HEK293 (cell line): ENCODE data around the gene DHX16.

ENCODE experiments used
- BCL11B ChIP-seq: fragments of 450-650 bp; formaldehyde crosslinking; IDR thresholded peaks from 2 replicates; pipeline ENCODE4 v1.5.1; 2016; ENCODE audit warnings: low read depth, missing biosample characterization, missing genetic modification characterization
- GLI4 ChIP-seq: fragments of 450-650 bp; formaldehyde crosslinking; IDR thresholded peaks from 2 replicates; pipeline ENCODE4 v1.5.1; 2016; ENCODE audit warnings: missing biosample characterization, missing genetic modification characterization
- KLF10 ChIP-seq: fragments of 450-650 bp; IDR thresholded peaks from 2 replicates; pipeline ENCODE4 v1.5.1; 2018; ENCODE audit warnings: missing biosample characterization, mild to moderate bottlenecking, missing genetic modification characterization
- KLF8 ChIP-seq: fragments of 450-650 bp; formaldehyde crosslinking; IDR thresholded peaks from 2 replicates; pipeline ENCODE4 v1.5.1; 2016; ENCODE audit warnings: missing biosample characterization, missing genetic modification characterization
- MZF1 ChIP-seq: fragments of 450-650 bp; formaldehyde crosslinking; IDR thresholded peaks from 2 replicates; pipeline ENCODE4 v1.5.1; 2017; ENCODE audit warnings: missing biosample characterization, missing genetic modification characterization, borderline replicate concordance
- REPIN1 ChIP-seq: fragments of 450-650 bp; formaldehyde crosslinking; IDR thresholded peaks from 2 replicates; pipeline ENCODE4 v1.5.1; 2017; ENCODE audit warnings: missing biosample characterization, missing genetic modification characterization, low read depth
- SCRT2 ChIP-seq: fragments of 450-650 bp; formaldehyde crosslinking; IDR thresholded peaks from 2 replicates; pipeline ENCODE4 v1.5.1; 2016; ENCODE audit warnings: missing biosample characterization, missing genetic modification characterization
- SP7 ChIP-seq: fragments of 450-650 bp; formaldehyde crosslinking; IDR thresholded peaks from 2 replicates; pipeline ENCODE4 v1.5.1; 2016; ENCODE audit warnings: missing biosample characterization, missing genetic modification characterization
- YY1 ChIP-seq: fragments of 450-650 bp; formaldehyde crosslinking; IDR thresholded peaks from 2 replicates; pipeline ENCODE4 v1.5.1; 2018; ENCODE audit warnings: missing biosample characterization, missing genetic modification characterization
- ZFP69B ChIP-seq: fragments of 450-650 bp; formaldehyde crosslinking; IDR thresholded peaks from 2 replicates; pipeline ENCODE4 v1.5.1; 2016; ENCODE audit warnings: missing biosample characterization, missing genetic modification characterization
- ZIC2 ChIP-seq: fragments of 450-650 bp; formaldehyde crosslinking; IDR thresholded peaks from 2 replicates; pipeline ENCODE4 v1.5.1; 2016; ENCODE audit warnings: missing biosample characterization, missing genetic modification characterization
- ZNF146 ChIP-seq: fragments of 450-650 bp; formaldehyde crosslinking; IDR thresholded peaks from 2 replicates; pipeline ENCODE4 v1.5.1; 2016; ENCODE audit warnings: missing biosample characterization, missing genetic modification characterization
- ZNF169 ChIP-seq: fragments of 450-650 bp; formaldehyde crosslinking; IDR thresholded peaks from 2 replicates; pipeline ENCODE4 v1.5.1; 2016; ENCODE audit warnings: missing biosample characterization, missing genetic modification characterization
- ZNF184 ChIP-seq: fragments of 450-650 bp; IDR thresholded peaks from 2 replicates; pipeline ENCODE4 v1.5.1; 2018; ENCODE audit warnings: missing biosample characterization, mild to moderate bottlenecking, missing genetic modification characterization
- ZNF221 ChIP-seq: fragments of 450-650 bp; formaldehyde crosslinking; IDR thresholded peaks from 2 replicates; pipeline ENCODE4 v1.5.1; 2017; ENCODE audit warnings: missing biosample characterization, missing genetic modification characterization, borderline replicate concordance
- ZNF266 ChIP-seq: fragments of 450-650 bp; formaldehyde crosslinking; IDR thresholded peaks from 2 replicates; pipeline ENCODE4 v1.5.1; 2016; ENCODE audit warnings: missing biosample characterization, missing genetic modification characterization, low read depth
- ZNF335 ChIP-seq: fragments of 450-650 bp; formaldehyde crosslinking; conservative IDR thresholded peaks from 2 replicates; pipeline ENCODE4 v1.5.1; 2016; ENCODE audit warnings: missing biosample characterization, missing genetic modification characterization
- ZNF423 ChIP-seq: fragments of 450-650 bp; formaldehyde crosslinking; IDR thresholded peaks from 2 replicates; pipeline ENCODE4 v1.5.1; 2016; ENCODE audit warnings: missing biosample characterization, missing genetic modification characterization
- ZNF426 ChIP-seq: fragments of 450-650 bp; formaldehyde crosslinking; IDR thresholded peaks from 2 replicates; pipeline ENCODE4 v1.5.1; 2017; ENCODE audit warnings: missing biosample characterization, missing genetic modification characterization, mild to moderate bottlenecking, inconsistent platforms, moderate library complexity
- ZNF529 ChIP-seq: fragments of 450-650 bp; formaldehyde crosslinking; IDR thresholded peaks from 2 replicates; pipeline ENCODE4 v1.5.1; 2017; ENCODE audit warnings: missing genetic modification characterization, missing biosample characterization; ENCODE audit not compliant: insufficient replicate concordance
- ZNF571 ChIP-seq: fragments of 450-650 bp; formaldehyde crosslinking; IDR thresholded peaks from 2 replicates; pipeline ENCODE4 v1.5.0; 2017; ENCODE audit warnings: missing biosample characterization, missing genetic modification characterization
- ZNF600 ChIP-seq: fragments of 450-650 bp; formaldehyde crosslinking; IDR thresholded peaks from 2 replicates; pipeline ENCODE4 v1.5.1; 2016; ENCODE audit warnings: missing biosample characterization, missing genetic modification characterization
- ZNF626 ChIP-seq: fragments of 450-650 bp; sonication (Bioruptor Pico); formaldehyde crosslinking; IDR thresholded peaks from 2 replicates; pipeline ENCODE4 v1.5.1; 2018; ENCODE audit warnings: missing biosample characterization, missing genetic modification characterization, inconsistent platforms
- ZNF830 ChIP-seq: fragments of 450-650 bp; IDR thresholded peaks from 2 replicates; pipeline ENCODE4 v1.5.0; 2018; ENCODE audit warnings: missing biosample characterization, missing genetic modification characterization, low read depth, mild to moderate bottlenecking, moderate library complexity
- ZNF843 ChIP-seq: fragments of 450-650 bp; formaldehyde crosslinking; IDR thresholded peaks from 2 replicates; pipeline ENCODE4 v1.5.1; 2016; ENCODE audit warnings: missing biosample characterization, missing genetic modification characterization
- TF ChIP-seq, protein P1 (sequence below): fragments of 450-650 bp; formaldehyde crosslinking; IDR thresholded peaks from 2 replicates; pipeline ENCODE4 v1.5.1; 2016; ENCODE audit warnings: missing biosample characterization, missing genetic modification characterization
- TF ChIP-seq, protein P2 (sequence below): fragments of 450-650 bp; formaldehyde crosslinking; IDR thresholded peaks from 2 replicates; pipeline ENCODE4 v1.5.1; 2016; ENCODE audit warnings: missing biosample characterization, missing genetic modification characterization

DHX16 gene

DNA sequence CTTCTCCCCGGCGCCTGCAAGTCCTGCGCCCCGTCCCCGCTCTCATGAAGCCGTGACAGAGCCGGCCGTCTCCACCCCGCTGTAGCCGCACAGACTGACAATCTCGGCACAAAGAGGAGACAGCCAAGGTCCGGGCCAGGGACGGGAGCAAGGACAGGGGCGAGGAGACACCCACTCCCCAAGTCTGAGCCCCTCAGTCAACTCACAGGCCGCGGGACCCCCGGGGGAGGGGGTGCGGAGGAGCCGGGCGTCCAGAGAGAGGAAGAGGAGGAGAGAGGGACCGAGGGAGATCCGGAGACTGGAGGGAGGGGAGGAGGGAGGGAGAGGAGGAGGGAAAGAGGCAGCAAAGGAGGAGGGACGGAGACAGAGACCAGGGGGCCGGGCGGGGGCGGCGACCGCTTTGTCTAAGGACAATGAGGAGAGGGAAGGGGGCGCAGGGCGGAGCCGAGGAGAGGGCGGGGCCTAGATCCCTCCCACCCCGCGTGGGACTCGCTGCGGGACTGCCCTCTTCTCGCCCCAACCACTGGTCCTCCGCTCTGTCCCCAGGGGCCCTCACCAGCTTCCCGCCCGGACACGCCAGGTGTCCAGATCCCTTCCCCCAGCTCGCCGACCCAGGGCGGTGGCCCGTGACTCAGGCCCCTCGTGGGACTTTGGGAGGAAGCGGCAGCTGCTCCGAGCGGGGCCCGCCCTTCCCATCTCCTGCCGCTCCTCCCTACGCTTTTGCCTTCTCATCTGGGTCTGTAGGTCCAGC lies 14.3 kb upstream of the DHX16 start (continued):
- TF ChIP-seq ZNF146 (tag by site-specific recombination) (0 out of 2 replicates have a peak, but pooled peaks have one; percentile 16), ZNF626 (no peak), REPIN1 (tag by site-specific recombination) (no peak; the same call in 1 of the 2 replicates), SCRT2 (no peak), MZF1 (tag by site-specific recombination) (no peak), BCL11B (tag by site-specific recombination) (0 out of 2 replicates have a peak, but pooled peaks have one; percentile 20), ZNF335 (tag by site-specific recombination) (peak; percentile 95), ZNF830 (no peak), ZNF169 (tag by site-specific recombination) (no peak), ZIC2 (tag by site-specific recombination) (peak; percentile 97), YY1 (tag by site-specific recombination) (no peak), SP7 (tag by site-specific recombination) (peak; percentile 88), GLI4 (peak; percentile 19; the same call in 1 of the 2 replicates), KLF8 (tag by site-specific recombination) (peak; percentile 94), ZNF600 (tag by site-specific recombination) (peak; percentile 65; the same call in 1 of the 2 replicates), KLF10 (tag by site-specific recombination) (peak; percentile 90), ZFP69B (tag by site-specific recombination) (peak; percentile 59; the same call in 1 of the 2 replicates), ZNF266 (tag by site-specific recombination) (peak; percentile 30; the same call in 1 of the 2 replicates), ZNF571 (tag by site-specific recombination) (no peak), ZNF843 (tag by site-specific recombination) (0 out of 2 replicates have a peak, but pooled peaks have one; percentile 39), ZNF423 (tag by site-specific recombination) (peak; percentile 95), ZNF529 (tag by site-specific recombination) (no peak), ZNF426 (tag by site-specific recombination) (no peak), ZNF184 (tag by site-specific recombination) (no peak), ZNF221 (no peak)
- TF ChIP-seq, protein P1, sequence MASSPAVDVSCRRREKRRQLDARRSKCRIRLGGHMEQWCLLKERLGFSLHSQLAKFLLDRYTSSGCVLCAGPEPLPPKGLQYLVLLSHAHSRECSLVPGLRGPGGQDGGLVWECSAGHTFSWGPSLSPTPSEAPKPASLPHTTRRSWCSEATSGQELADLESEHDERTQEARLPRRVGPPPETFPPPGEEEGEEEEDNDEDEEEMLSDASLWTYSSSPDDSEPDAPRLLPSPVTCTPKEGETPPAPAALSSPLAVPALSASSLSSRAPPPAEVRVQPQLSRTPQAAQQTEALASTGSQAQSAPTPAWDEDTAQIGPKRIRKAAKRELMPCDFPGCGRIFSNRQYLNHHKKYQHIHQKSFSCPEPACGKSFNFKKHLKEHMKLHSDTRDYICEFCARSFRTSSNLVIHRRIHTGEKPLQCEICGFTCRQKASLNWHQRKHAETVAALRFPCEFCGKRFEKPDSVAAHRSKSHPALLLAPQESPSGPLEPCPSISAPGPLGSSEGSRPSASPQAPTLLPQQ (tag by site-specific recombination) = peak; percentile 79
- TF ChIP-seq, protein P2, sequence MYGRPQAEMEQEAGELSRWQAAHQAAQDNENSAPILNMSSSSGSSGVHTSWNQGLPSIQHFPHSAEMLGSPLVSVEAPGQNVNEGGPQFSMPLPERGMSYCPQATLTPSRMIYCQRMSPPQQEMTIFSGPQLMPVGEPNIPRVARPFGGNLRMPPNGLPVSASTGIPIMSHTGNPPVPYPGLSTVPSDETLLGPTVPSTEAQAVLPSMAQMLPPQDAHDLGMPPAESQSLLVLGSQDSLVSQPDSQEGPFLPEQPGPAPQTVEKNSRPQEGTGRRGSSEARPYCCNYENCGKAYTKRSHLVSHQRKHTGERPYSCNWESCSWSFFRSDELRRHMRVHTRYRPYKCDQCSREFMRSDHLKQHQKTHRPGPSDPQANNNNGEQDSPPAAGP (tag by site-specific recombination) = peak; percentile 91
- TF ChIP-seq, all 188 proteins: peak for 58
